Muscle layer of duodenum (tissue), 2 donors: ENCODE results near the gene ZNF792.
"Not testable (repeated sequence)": the region's sequence is repeated elsewhere in the genome, so short reads cannot be mapped to it uniquely, and the experiment has no call there.

Experiments used
- H3K27ac ChIP-seq: one replicate; pipeline ENCODE4 v1.7.0; 2013; ENCODE audit warnings: mild to moderate bottlenecking, low read length
- H3K27me3 ChIP-seq: one replicate; pipeline ENCODE4 v1.7.0; 2013; ENCODE audit warnings: low read depth, mild to moderate bottlenecking, control low read depth, low read length
- H3K36me3 ChIP-seq, 2 donors: one replicate each; pipeline ENCODE4 v1.7.0; 2013; ENCODE audit warnings: low read length in 2 of 2, control low read depth in 1 of 2, mild to moderate bottlenecking in 1 of 2; ENCODE audit not compliant: insufficient read depth in 2 of 2, control insufficient read depth in 1 of 2
- H3K4me1 ChIP-seq, 2 donors: one replicate each; pipeline ENCODE4 v1.7.0; 2013; ENCODE audit warnings: low read length in 2 of 2, mild to moderate bottlenecking in 2 of 2, control low read depth in 1 of 2, moderate library complexity in 1 of 2; ENCODE audit not compliant: insufficient read depth in 2 of 2, control insufficient read depth in 1 of 2
- H3K4me3 ChIP-seq, 2 donors: one replicate each; pipeline ENCODE4 v1.7.0; 2013; ENCODE audit warnings: low read length in 2 of 2, low read depth in 1 of 2, mild to moderate bottlenecking in 1 of 2
- H3K9me3 ChIP-seq, 2 donors: one replicate each; pipeline ENCODE4 v1.7.0; 2013; ENCODE audit warnings: low read length in 2 of 2, control low read depth in 1 of 2, mild to moderate bottlenecking in 1 of 2; ENCODE audit not compliant: control insufficient read depth in 1 of 2
- donor health status: healthy.

The ZNF792 gene

DNA sequence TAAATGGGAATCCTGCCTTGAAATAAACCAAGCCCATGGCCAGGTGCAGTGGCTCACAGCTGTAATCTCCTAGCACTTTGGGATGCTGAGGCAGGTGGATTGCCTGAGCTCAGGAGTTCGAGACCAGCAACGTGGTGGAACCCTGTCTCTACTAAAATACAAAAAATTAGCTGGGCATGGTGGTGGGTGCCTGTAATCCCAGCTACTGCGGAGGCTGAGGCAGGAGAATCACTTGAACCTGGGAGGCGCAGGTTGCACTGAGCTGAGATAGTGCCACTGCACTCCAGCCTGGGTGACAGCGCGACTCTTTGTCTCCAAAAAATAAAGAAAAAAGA lies 41.9 kb upstream of the ZNF792 start:
- not testable (repeated sequence) for H3K27ac ChIP-seq, H3K9me3 ChIP-seq, H3K4me3 ChIP-seq, H3K27me3 ChIP-seq
- peaks cover 19 to 26% of the 10 kb centered on the region in 2 donors for H3K36me3 ChIP-seq
- peaks cover 18 to 31% of the 10 kb centered on the region in 2 donors for H3K4me1 ChIP-seq

DNA sequence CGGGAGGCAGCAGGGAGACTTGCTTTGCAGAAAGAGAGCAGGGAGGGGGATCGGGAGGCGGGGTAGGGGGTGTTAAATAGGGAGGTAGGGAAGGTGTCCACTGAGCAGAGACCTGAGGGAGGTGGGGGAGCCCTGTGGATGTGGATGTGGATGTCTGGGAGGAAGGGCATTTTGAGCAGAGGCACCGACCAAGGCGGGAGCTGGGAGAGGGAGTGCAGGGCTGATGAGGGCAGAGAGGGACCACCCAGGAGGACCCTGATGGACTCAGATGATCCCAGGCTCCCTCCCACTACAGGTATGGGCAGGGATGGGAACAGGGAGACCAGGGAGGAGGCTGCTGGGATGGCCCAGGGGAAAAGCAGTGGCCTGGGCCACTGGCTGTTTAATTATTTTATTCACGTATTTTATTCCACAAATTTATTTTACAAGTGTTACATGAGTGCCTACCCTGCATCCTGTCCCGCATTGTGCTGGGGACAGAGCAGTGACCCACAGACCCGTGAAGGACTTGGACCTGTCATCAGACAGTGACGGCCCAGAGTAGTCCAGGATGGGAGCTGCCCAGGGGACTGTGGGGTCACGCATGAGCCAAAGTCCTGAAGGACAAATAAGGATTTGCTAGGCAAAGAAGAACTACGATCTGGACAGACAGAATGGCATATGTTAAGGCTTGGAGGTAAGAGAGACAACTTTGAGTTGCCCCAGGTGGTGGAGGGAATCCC lies 41.4 kb upstream of the ZNF792 start:
- no peak overlapping the region for H3K4me3 ChIP-seq
- no peaks in the 10 kb centered on the region for H3K9me3 ChIP-seq
- peaks cover 17 to 21% of the 10 kb centered on the region in 2 donors for H3K36me3 ChIP-seq
- H3K27ac ChIP-seq: peak overlapping the region; percentile 31
- H3K4me1 ChIP-seq: peaks cover 18 to 31% of the 10 kb centered on the region in 2 donors
- no peaks in the 10 kb centered on the region for H3K27me3 ChIP-seq

GRCh38 chr19:35004517-35005255 lies 40.7 kb upstream of the ZNF792 start:
- H3K27ac ChIP-seq: peak overlapping the region; percentile 14
- H3K4me1 ChIP-seq: peaks cover 18 to 35% of the 10 kb centered on the region in 2 donors
- H3K36me3 ChIP-seq: peaks cover 10 to 13% of the 10 kb centered on the region in 2 donors
- H3K9me3 ChIP-seq: no peaks in the 10 kb centered on the region
- no peak overlapping the region for H3K4me3 ChIP-seq
- no peaks in the 10 kb centered on the region for H3K27me3 ChIP-seq

DNA sequence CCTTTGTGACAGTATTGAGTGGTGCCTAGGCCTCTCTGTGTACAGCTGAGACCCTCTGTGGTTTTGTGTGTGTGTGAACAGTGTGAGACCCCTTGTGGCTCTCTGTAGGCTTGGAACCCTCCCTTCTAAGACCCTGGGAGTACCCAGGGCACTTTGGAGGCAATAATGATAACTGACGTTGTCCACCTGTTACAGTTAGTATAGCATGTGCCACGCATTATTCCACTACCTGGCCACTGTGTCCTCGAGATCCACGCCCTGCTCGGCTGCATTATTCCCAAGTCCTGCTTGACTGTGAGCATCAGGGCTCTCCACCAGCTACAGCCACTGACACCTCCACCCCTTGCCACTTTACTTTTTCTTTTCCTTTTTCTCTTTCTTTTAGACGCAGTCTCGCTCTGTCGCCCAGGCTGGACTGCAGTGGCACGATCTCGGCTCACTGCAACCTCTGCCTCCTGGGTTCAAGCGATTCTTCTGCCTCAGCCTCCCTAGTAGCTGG lies 38.1 kb upstream of the ZNF792 start:
- H3K9me3 ChIP-seq: no peaks in the 10 kb centered on the region
- peaks cover 4 to 6% of the 10 kb centered on the region in 2 donors for H3K36me3 ChIP-seq
- peaks cover 22 to 52% of the 10 kb centered on the region in 2 donors for H3K4me1 ChIP-seq
- no peaks in the 10 kb centered on the region for H3K27me3 ChIP-seq
- peak overlapping the region; percentile 40 to 86 for H3K4me3 ChIP-seq
- peak overlapping the region; percentile 56 for H3K27ac ChIP-seq

DNA sequence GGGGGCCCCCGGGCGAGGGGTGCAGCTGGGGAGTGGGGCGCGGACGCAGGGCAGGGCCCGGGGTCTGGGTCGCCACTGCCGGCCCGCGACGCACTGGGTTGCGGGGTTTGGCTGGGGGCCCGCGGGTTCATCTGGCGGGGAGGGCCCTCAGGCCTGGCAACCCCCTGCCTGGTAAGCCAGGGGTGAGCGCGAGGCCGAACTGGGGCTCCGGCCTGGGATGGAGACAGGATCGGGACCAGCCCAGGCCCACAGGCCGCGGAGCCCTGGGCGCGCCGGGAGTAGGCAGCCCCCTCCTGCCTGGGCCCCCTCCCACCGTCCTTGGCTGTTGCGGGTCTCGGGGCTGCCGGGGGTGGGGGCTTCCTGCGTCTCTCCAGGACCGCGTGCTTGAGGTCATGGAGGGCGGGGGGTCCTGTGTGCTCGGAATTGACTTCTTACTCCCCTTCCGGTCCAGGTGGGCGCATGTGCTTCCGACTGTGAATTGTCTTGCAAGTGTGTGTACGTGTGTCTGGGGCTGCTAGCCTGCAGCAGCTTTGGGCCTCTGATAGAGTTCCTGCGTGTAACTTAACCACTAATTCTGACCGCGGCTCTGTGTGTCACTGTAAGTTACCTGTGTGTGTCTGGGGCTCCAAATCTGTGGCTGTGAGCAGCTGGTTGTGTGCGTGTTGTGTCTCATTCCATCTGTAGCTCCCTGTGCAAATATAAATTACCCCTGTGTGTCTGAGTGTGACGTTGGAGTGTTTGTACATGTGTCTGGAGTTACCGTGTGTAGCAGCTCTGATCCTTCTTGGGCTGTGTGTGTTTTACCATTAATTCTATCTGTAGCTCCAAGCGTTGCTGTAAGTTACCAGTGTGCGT lies 36.8 kb upstream of the ZNF792 start:
- Histone ChIP-seq H3K9me3 (no peaks in the 10 kb centered on the region), H3K4me1 (peaks cover 22 to 58% of the 10 kb centered on the region in 2 donors), H3K27ac (peak overlapping the region; percentile 88), H3K27me3 (no peaks in the 10 kb centered on the region), H3K4me3 (peak overlapping the region; percentile 77 to 86), H3K36me3 (peaks cover 0 to 4% of the 10 kb centered on the region in 2 donors)

- no peaks in the 10 kb centered on the region for H3K9me3 ChIP-seq
- peaks cover 0 to 4% of the 10 kb centered on the region in 2 donors for H3K36me3 ChIP-seq
- H3K27me3 ChIP-seq: no peaks in the 10 kb centered on the region
- H3K4me1 ChIP-seq: peaks cover 18 to 58% of the 10 kb centered on the region in 2 donors
- H3K27ac ChIP-seq: peak overlapping the region; percentile 88
- H3K4me3 ChIP-seq: peak overlapping the region in 1 of 2 donors; percentile 86
Measured at GRCh38 chr19:35000338-35000646, 36.3 kb upstream of the ZNF792 start.

DNA sequence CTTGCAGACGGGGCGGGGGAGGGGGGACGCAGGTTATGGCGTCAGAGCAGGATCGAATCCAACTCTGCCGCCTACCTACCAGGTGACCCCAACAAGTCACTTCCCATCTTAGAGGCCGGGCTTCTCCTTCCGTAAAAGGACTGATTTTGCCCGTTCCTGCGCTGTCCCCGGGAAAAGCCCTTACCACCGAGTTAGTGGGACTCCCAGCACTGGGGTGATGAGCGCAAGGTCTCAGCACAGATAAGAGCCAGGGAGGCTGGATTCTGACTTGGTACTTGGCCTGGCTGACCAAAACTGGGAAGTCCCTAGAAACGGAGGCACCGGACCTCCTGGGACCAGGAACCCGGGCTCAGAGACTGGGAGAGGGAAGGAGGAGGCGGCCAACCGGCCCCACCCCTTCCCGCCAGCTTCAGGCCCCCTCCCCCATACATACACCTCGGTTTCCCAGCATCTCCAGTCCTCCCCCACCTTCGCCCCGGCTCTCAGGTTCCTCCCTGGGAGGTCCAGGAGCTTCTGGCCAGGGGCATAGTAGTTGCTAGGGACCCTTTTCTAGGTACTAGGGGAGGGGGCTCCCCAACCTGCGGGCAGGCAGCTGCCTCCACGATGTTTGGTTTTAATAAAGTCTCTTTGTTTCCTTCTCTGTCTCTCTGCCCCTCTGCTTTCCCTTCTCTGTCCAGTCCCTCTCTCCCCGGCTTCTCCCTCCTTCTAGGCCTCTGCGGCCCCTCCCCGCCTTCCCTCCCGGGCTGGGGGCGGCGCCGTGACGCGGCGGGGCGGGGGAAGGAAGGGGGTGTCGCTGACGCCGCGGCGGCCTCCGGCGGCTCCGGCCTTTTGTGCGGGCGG lies 35.7 kb upstream of the ZNF792 start, which contains the start of gene GRAMD1A:
TSS of gene GRAMD1A (plus strand) at position 826 of the 840 bp plus-strand sequence. CDS start 156 bp downstream, outside the sequence.
- peaks cover 0 to 4% of the 10 kb centered on the region in 2 donors for H3K36me3 ChIP-seq
- H3K4me1 ChIP-seq: peaks cover 18 to 58% of the 10 kb centered on the region in 2 donors
- peak within 1 kb of the TSS; percentile 77 to 86 for H3K4me3 ChIP-seq
- H3K27me3 ChIP-seq: no peaks in the 10 kb centered on the region
- H3K27ac ChIP-seq: peak within 1 kb of the TSS; percentile 99
- no peaks in the 10 kb centered on the region for H3K9me3 ChIP-seq

- Histone ChIP-seq H3K9me3 (no peaks in the 10 kb centered on the region), H3K36me3 (no peaks in the 10 kb centered on the region), H3K27ac (peak overlapping the region; percentile 99), H3K4me1 (peaks cover 15 to 57% of the 10 kb centered on the region in 2 donors), H3K27me3 (no peaks in the 10 kb centered on the region), H3K4me3 (peak overlapping the region; percentile 76 to 86)
Measured at GRCh38 chr19:34998777-34999497, 34.9 kb upstream of the ZNF792 start.

GRCh38 chr19:34998224-34998623 lies 34.2 kb upstream of the ZNF792 start:
- H3K36me3 ChIP-seq, H3K27me3 ChIP-seq, H3K4me3 ChIP-seq, H3K9me3 ChIP-seq, H3K27ac ChIP-seq: not testable (repeated sequence)
- H3K4me1 ChIP-seq: peaks cover 15 to 49% of the 10 kb centered on the region in 2 donors

- H3K27ac ChIP-seq: no peak overlapping the region
- no peaks in the 10 kb centered on the region for H3K36me3 ChIP-seq
- H3K4me3 ChIP-seq: no peak overlapping the region
- H3K4me1 ChIP-seq: peaks cover 8 to 39% of the 10 kb centered on the region in 2 donors
- H3K27me3 ChIP-seq: no peaks in the 10 kb centered on the region
- no peaks in the 10 kb centered on the region for H3K9me3 ChIP-seq
Measured at GRCh38 chr19:34997071-34997617, 33.1 kb upstream of the ZNF792 start.
